GM13976 (cell line): ENCODE results near the gene AGMO.
"Not testable (repeated sequence)": the region's sequence is repeated elsewhere in the genome, so short reads cannot be mapped to it uniquely, and the experiment has no call there.

Experiments used
- DNase-seq: peaks from one replicate; pipeline ENCODE4 v3.0.0; 2012; ENCODE audit warnings: low spot score
- in situ Hi-C: fragments of 300-500 bp; cut with MboI; formaldehyde crosslinking; loops from one replicate; pipeline ENCODE4 v1.12.0; 2022; ENCODE audit warnings: low sequenced_read_pairs, mixed read lengths, inconsistent platforms; ENCODE audit not compliant: unreplicated experiment
- TF ChIP-seq, protein P1 (sequence below): IDR thresholded peaks from 2 replicates; pipeline ENCODE4 v1.5.1; 2012; ENCODE audit warnings: borderline replicate concordance, mild to moderate bottlenecking; ENCODE audit not compliant: insufficient read depth; ENCODE audit errors: extremely low read depth, missing control alignments, control extremely low read depth

Gene AGMO

DNA sequence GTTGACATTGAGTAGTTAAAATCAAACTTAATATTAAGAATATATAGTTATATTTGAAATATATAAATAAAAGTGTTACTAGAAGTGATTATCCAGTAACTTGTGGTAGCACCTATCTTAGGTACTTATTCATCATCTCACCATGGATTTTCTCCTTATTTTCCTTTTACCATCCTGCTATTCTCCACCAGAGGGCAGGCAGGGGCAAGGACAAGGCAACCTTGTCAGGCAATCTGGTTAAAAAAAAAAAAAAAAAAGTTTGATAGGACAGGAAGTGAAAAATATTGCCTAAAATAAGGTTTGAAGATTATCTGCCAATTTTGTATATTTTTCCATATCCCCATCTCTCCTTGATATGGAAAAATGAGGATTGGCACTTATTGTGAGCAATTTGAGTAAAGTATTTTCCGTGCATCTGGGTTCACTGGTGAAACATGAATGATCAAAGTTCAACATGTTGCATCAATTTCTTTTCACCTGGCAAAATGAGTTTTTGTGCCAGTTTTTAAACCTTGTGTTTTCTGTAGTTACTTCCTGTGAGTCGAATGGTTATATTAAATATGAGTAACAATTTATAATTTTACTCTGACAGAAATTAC is 256.7 kb downstream of the AGMO start:
- peak; percentile 4 for DNase-seq
- in situ Hi-C loops, result loop anchor here (25.0 kb wide), 2 partner anchors 407 to 757 kb away; no protein-coding TSS in a partner anchor
- TF ChIP-seq, protein P1, sequence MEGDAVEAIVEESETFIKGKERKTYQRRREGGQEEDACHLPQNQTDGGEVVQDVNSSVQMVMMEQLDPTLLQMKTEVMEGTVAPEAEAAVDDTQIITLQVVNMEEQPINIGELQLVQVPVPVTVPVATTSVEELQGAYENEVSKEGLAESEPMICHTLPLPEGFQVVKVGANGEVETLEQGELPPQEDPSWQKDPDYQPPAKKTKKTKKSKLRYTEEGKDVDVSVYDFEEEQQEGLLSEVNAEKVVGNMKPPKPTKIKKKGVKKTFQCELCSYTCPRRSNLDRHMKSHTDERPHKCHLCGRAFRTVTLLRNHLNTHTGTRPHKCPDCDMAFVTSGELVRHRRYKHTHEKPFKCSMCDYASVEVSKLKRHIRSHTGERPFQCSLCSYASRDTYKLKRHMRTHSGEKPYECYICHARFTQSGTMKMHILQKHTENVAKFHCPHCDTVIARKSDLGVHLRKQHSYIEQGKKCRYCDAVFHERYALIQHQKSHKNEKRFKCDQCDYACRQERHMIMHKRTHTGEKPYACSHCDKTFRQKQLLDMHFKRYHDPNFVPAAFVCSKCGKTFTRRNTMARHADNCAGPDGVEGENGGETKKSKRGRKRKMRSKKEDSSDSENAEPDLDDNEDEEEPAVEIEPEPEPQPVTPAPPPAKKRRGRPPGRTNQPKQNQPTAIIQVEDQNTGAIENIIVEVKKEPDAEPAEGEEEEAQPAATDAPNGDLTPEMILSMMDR, result peak; percentile 39

- TF ChIP-seq, protein P1, result no peak
- no peak for DNase-seq
- in situ Hi-C loops, result loop anchor here (25.0 kb wide), 2 partner anchors 409 to 759 kb away; no protein-coding TSS in a partner anchor
These were observed 258.5 kb downstream of the AGMO start for GRCh38 chr7:15303357-15303756.

DNA sequence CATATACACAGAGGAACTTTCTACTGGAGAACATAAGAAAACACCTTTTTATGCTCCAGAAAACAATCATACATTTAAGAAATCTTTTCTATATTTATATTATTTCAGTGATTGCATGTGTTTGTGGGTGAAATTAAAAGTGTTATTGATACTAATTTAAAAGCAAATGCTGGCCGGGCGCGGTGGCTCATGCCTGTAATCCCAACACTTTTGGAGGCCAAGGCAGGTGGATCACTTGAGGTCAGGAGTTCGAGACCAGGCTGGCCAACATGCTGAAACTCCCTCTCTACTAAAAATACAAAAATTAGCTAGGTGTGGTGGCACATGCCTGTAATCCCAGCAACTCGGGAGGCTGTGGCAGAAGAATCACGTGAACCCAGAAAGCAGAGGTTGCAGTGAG is 260.8 kb downstream of the AGMO start:
- DNase-seq, result not testable (repeated sequence)
- in situ Hi-C loops, result loop anchor here (25.0 kb wide), 2 partner anchors 411 to 761 kb away; no protein-coding TSS in a partner anchor

- in situ Hi-C loops, result no loop called here
- TF ChIP-seq, protein P1, result no peak
- no peak for DNase-seq
These were observed 269.7 kb downstream of the AGMO start for GRCh38 chr7:15292138-15292537.

GRCh38 chr7:15291699-15292098 is 270.1 kb downstream of the AGMO start:
- in situ Hi-C loops, result no loop called here
- DNase-seq, result no peak
- TF ChIP-seq, protein P1, result no peak

GRCh38 chr7:15288741-15289140 is 273.1 kb downstream of the AGMO start:
- in situ Hi-C loops, result no loop called here

GRCh38 chr7:15284396-15284795 is 277.4 kb downstream of the AGMO start:
- no peak for DNase-seq
- in situ Hi-C loops, result no loop called here
- TF ChIP-seq, protein P1, result no peak

More at GRCh38 chr7:15288741-15289140, 273.1 kb downstream of the AGMO start:
- no peak for DNase-seq
- TF ChIP-seq, protein P1, result no peak
